Jurkat, Clone E6-1 (cell line): Measurements from ENCODE around the gene PRUNE2.

ENCODE experiments used
- DNase-seq: peaks from one replicate; pipeline ENCODE4 v3.0.0-alpha.2; 2011; ENCODE audit warnings: low read depth, low spot score
- H3K4me3 ChIP-seq: 2 replicates; pipeline ENCODE4 v1.5.1; 2011; ENCODE audit warnings: mild to moderate bottlenecking, low read length, control low read depth, moderate library complexity

PRUNE2 gene

GRCh38 chr9:76717613-76718012 lies 188.3 kb downstream of the PRUNE2 start:
- no peak overlapping the region for H3K4me3 ChIP-seq
- no peak for DNase-seq

DNA sequence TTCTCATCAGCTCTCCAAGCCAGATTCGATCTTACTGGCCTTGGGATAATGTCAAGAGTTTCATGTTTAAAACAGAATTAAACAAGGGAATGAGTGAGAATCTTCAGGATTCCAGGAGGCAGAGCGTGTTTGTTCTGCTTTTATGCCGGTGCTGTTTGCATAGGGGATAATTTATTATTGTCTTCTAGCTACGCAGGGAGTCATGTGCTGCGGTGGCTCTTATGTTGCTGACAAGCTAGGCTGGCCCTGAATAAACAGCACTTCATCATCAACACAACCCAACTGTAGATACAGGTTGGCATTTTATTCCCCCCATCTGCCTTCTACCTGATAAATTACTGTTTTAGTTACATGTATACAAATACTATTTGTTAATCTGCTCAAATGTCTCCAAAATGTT lies 188.7 kb downstream of the PRUNE2 start:
- no peak overlapping the region for H3K4me3 ChIP-seq
- DNase-seq, result no peak

DNA sequence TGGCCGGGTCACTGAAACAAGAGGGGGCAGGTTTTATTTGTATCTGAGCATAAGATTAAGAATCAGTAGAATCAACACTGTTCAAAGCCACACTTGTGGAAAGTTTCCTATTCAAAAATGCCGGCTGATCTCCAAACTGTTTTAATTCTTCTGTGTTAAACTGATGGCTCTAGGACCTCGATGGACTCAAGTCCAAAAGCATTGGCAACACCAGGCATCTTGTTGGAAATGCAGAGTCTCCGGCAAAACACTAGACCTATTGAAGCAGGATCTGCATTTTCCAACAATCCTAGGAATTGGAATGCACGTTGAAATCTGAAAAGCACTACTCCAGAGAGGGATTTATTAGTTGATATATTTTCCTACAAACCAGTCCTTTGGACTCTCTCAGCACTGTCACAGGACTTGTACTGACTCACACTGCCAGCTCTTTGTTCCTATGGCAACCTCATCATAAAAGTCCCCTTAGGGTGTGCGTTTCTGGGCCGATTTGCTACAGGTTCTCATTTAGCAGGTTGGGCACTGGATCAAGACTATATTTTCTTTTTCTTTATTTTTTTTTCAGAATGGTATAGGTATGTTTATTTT lies 189.7 kb downstream of the PRUNE2 start:
- H3K4me3 ChIP-seq, result no peak overlapping the region
- DNase-seq, result no peak

DNA sequence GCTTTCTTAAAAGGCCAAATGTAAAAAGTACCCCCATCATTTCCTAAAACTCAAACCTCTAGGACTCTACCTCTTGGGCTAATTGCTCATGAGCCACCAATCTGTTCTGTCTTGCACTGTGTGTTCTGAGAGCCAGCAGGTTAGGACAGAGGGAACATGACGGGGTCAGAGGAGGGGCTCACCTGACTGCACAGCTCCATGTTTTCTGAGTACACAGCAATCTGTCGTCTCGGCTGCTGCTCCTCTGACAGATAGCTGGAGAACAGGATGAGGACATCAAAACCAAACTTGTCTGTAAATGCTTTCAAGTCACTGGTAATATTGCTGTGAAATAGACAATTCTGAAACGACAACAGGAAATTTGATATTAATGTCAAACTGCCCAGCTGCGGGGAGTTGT lies 192.5 kb downstream of the PRUNE2 start:
- no peak for DNase-seq
- no peak overlapping the region for H3K4me3 ChIP-seq

DNA sequence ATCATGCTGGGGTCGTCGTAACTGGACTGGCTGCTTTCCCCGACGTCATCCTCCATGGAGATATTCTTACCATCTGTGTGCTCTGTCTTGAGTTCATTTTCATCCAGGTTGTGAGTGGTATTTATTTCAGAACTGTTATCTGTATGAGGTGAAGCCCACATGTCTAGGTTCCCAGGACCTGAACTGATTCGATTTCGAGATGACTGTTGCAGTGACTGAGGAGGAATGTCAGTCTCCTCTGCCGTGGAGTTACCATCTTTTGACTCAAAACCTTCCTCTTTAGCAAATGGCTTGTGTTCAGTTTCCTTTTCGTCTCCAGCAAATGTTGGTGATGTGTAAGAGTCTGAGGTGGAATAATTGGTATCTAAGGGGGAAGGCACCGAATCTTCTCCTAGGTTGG lies 196.9 kb downstream of the PRUNE2 start:
- DNase-seq, result no peak
- H3K4me3 ChIP-seq, result no peak overlapping the region

DNA sequence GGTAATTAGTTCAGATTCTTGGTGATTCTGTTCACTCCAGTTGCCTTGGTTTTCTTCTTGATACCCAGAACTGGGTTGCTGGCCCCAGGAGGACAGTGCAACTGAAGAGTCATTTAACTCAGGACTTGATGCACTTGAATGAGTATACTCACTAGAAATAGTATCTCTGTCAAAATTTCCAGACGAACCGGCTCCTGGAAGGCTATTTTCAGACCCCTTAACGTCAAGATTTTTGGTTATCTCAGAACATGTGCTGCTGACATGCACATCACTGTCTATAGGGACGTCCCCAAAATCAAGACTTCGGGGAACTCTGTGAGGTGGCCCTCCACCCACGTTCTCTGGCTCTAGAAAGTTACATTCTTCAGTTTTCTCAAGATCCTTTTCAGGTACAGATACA lies 198.4 kb downstream of the PRUNE2 start:
- no peak for DNase-seq
- H3K4me3 ChIP-seq, result no peak overlapping the region

- DNase-seq, result peak; percentile 77
- H3K4me3 ChIP-seq, result no peak overlapping the region
Observed at GRCh38 chr9:76704593-76705204, 201.2 kb downstream of the PRUNE2 start.

- no peak overlapping the region for H3K4me3 ChIP-seq
Observed at GRCh38 chr9:76703270-76703669, 202.6 kb downstream of the PRUNE2 start.

DNA sequence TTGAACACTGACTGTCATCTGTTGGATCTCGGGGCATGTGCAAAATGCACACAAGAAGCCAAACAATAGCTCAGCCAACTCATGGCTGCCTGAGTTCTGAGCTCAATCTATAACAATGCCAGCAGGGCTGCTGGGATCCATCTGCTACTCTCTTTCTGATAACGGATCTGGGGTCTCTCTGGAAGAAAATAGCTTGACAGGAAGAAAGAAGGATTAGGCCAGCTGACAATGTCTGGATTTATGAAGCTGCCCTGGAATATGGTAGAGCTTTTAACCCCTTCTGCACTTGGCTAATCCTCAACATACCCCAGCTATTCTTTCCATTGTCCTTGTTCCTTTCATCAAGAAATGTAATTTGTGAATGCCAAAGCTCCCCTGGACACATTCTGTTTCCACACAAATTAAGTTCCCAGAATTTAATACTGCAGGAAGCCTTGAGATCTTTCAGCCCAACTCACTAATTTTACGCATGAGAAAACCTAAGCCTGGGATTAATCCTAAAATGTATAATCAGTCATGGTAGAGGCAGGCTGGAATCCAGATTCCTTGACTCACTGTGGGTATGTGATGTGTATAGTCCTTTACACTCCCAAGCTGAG lies 204.4 kb downstream of the PRUNE2 start:
- DNase-seq, result no peak
- H3K4me3 ChIP-seq, result no peak overlapping the region

More at GRCh38 chr9:76703270-76703669, 202.6 kb downstream of the PRUNE2 start:
- DNase-seq, result no peak

- H3K4me3 ChIP-seq, result no peak overlapping the region
- no peak for DNase-seq
Observed at GRCh38 chr9:76700916-76701315, 205.0 kb downstream of the PRUNE2 start.

DNA sequence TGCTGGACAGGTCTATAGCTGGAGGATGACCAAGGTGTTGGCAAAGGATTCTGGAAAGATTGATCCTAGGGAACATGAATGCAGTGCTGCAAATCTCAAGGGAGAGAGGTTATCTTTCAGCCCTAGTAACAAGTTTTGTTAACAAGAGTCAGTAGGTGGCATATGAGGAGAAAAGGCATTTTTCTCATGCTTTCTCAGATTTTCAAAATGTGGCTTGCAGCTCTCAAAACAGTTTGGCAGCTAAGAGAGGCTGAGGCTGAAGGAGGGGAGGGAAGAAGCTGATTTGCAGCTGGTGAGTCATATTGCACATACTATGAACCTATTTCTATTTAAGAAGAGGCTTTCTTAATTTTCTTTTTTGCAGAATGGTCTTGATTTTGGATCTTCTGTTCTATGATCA lies 205.9 kb downstream of the PRUNE2 start:
- DNase-seq, result no peak

DNA sequence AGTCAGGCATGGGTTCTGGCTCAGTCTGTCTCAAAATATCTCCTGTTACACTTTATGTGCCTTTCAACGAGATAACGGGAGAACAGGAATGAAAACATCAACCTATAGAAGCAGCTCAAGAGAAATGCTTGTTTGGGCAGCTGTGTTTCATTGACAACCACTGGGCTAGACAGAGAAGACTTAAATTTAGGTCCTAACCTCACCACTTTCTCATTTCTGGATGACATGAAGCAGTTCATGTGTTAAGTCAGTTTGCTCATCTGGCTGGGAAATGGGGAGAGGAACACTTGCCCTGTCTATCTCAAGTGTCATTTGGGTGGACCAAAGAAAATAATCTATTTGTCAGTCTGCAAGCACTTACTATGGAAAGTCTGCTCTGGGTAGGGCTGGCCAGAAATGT lies 208.4 kb downstream of the PRUNE2 start:
- no peak overlapping the region for H3K4me3 ChIP-seq
- DNase-seq, result no peak

More for the DNA sequence above, 205.9 kb downstream of the PRUNE2 start:
- no peak overlapping the region for H3K4me3 ChIP-seq

GRCh38 chr9:76697081-76697480 lies 208.8 kb downstream of the PRUNE2 start:
- no peak overlapping the region for H3K4me3 ChIP-seq
- DNase-seq, result no peak

GRCh38 chr9:76693912-76694311 lies 212.0 kb downstream of the PRUNE2 start:
- H3K4me3 ChIP-seq, result no peak overlapping the region

DNA sequence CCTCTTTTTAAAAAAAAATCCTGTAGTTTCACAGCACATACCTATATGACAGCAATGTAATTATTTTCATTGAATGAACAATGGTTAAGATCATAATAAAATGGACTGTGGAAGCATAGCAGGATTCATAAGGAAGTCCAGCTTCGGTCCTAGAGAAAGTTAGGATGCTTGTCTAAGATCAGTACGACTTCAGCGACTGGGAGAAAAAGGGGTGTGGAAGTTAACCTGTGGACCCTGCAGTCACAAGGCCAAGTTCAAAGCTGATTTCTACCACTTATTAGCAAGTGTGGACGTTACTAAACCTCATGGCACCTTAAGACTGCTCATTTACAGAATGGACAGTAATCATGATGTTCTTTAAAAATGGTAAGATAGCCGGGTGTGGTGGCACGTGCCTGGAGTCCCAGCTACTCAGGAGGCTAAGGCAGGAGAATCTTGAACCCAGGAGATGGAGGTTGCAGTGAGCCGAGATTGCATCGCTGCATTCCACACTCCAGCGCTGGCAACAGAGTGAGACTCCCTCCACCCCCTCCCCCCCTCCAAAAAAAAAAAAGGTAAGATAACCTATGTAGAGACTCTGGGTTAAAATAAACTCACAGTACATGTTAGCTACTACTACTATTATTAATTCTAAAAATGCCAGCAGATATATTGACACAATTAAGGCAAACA lies 213.3 kb downstream of the PRUNE2 start:
- no peak overlapping the region for H3K4me3 ChIP-seq
- no peak for DNase-seq

More at GRCh38 chr9:76693912-76694311, 212.0 kb downstream of the PRUNE2 start:
- no peak for DNase-seq

GRCh38 chr9:76691517-76692313 lies 214.2 kb downstream of the PRUNE2 start:
- no peak overlapping the region for H3K4me3 ChIP-seq
- no peak for DNase-seq

DNA sequence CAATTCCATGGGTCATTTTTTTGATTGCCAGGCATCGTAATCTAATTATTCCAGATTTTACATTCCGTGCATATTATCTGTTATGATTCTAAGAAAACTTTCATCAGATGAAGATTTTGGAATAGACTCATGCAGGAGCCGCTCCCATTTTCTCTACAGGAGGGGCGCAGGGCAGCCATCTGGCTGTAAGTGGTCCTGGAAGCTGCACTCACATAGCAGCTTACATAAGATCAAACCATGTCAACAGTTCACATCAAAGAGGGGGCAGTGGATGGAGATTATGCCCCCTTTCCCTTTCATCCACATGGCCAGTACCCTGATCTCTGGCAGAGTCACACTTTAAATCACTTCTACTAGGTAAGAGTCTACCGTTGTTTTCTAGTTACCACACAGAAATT lies 214.9 kb downstream of the PRUNE2 start:
- DNase-seq, result no peak
- H3K4me3 ChIP-seq, result no peak overlapping the region

DNA sequence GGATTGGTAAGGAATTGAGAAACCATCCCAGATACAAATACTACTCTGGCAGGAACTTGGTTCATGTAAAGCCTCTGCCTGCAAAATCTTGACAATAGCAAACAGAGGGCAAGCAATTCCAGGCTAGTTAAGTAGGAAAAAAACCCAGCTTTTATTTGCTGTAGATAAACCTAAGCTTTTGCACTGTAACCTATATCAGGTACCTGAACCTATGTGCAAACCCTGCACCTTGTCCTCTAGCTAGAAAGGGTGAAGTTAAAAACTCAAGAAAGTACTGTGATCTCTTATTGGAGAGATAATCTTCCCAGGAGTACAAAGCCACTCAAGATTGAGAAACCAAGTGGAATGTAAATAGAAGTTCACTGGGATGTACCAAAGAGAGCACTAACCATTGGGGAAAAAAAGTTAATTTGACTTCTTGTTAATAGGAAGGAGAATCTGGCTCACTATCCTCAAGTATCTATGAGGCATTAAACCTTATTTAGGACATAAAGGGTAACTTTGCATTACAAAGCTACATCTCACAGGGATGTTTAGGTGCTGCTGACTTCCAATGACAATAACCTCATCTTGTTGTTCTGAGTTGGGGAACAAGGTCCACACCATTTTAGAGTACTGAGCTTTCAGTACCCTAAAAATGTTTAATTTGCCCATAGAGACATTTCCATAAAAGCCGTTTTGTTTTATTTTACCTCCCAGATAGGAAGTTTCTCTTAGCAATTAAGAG lies 215.5 kb downstream of the PRUNE2 start:
- no peak overlapping the region for H3K4me3 ChIP-seq

More for the DNA sequence above, 215.5 kb downstream of the PRUNE2 start:
- no peak for DNase-seq
